GM12872 (cell line): Measurements from ENCODE around the gene FPR1.

ENCODE experiments used
- TF ChIP-seq, protein P1 (sequence below): IDR thresholded peaks from 3 replicates; pipeline ENCODE4 v1.5.1; 2011; ENCODE audit warnings: low read depth, mild to moderate bottlenecking, low read length, moderate library complexity; ENCODE audit not compliant: insufficient read depth

FPR1 gene

DNA sequence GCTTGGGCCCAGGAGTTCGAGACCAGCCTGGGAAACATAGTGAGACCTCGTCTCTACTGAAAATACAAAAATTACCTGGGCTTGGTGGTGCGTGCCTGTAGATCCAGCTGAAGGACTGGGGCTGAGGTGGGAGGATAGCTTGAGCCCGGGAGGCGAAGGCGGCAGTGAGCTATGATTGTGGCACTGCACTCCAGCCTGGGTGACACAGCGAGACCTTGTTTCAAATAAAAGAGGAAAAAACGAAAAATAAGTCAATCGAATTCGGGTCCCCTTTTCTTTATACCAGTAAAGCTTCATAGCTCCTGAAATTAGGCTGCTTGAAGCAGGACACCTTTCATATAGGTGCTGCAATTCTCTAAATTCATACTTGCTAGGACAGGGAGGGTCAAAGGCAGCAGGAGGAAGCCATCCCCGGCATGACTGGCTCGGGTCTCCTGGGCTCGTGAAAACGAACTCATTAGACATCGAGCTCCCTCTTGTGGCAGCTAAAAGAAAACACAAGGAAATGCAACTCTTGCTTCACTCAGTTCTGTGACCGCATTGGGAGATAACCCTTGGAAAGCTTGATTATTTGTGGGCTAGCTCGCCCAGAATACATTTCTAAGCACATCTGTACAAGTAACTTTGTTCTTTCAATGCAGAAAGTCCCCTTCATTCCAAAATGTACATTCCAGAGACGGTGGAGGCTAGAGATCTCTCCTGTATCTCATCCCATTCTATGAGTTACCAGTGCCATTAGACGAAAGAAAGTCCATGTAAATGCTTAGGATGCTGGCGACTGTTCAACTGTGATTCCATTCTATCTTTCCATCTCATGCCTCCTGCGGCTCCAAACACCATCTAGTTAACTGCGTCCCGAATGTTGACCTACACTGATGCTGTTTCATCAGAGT lies 26.1 kb upstream of the FPR1 start:
- TF ChIP-seq, protein P1, sequence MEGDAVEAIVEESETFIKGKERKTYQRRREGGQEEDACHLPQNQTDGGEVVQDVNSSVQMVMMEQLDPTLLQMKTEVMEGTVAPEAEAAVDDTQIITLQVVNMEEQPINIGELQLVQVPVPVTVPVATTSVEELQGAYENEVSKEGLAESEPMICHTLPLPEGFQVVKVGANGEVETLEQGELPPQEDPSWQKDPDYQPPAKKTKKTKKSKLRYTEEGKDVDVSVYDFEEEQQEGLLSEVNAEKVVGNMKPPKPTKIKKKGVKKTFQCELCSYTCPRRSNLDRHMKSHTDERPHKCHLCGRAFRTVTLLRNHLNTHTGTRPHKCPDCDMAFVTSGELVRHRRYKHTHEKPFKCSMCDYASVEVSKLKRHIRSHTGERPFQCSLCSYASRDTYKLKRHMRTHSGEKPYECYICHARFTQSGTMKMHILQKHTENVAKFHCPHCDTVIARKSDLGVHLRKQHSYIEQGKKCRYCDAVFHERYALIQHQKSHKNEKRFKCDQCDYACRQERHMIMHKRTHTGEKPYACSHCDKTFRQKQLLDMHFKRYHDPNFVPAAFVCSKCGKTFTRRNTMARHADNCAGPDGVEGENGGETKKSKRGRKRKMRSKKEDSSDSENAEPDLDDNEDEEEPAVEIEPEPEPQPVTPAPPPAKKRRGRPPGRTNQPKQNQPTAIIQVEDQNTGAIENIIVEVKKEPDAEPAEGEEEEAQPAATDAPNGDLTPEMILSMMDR, result peak; percentile 71

DNA sequence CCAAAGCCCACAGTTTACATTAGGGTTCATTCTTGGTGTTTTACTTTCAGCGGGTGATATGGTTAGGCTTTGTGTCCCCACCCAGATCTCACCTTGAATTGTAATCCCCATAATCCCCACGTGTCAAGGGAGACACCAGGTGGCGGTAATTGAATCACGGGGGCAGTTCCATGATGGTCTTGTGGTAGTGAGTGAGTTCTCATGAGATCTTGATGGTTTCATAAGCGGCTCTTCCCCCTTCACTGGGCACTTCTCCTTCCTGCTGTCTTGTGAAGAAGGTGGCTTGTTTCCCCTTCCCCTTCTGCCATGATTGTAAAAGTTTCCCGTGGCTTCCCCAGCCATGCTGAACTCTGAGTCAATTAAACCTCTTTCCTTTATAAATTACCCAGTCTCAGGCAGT lies 21.3 kb upstream of the FPR1 start:
- TF ChIP-seq, protein P1, result no peak

DNA sequence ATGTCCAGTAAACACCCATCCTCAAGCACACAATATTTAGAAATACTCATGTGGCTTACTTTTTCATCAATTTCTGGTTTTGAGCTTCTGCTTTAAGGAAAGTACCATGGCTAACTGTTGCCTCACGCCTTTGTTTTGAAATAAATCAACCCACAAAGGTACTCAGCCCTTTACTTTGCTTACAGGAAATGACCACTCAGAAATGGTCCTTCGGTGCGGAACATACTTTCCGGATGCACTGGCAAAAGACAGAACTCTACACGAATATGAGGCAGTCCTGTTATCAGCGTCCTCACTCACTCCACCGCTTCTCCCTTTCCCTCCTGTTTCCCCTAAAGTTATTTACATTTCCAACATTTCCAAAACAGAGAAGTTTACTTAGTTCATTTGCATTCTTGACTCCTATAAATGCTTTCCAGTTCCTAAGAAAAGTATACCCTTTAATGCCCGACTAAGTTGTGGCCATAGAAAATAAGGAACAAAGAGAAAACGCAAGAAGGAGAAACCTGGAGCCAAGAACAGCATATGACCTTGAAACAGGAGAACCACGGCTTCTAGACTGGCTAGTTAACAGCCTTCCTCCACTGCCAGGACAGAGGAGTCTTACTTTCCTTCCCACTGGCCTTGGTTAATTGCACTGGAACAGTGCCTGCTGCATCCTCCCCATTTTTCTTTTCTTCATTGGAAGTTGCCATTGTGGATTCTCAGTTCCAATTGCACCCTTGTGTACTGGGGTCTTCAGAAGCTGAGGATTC lies 19.9 kb upstream of the FPR1 start:
- TF ChIP-seq, protein P1, result no peak

GRCh38 chr19:51766461-51766860 lies 14.8 kb upstream of the FPR1 start:
- TF ChIP-seq, protein P1, result no peak

GRCh38 chr19:51765086-51765485 lies 13.4 kb upstream of the FPR1 start:
- TF ChIP-seq, protein P1, result no peak

DNA sequence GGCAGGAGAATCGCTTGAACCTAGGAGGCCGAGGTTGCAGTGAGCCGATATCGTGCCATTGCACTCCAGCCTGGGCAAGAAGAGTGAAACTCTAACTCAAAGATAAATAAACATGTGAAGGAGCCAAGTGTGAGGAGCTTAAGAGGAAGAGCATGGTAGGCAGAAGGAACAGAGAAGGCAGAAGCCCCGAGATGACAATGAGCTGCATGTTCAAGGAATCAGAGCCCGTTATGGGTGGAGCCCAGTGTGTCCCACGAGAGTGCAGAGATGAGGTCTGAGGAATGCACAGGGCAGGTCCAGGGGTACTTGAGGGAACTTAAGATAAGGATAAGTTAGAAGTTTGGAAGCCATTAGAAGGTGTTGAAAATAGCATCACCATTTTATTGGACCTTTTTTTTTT lies 10.0 kb upstream of the FPR1 start:
- TF ChIP-seq, protein P1, result no peak

- TF ChIP-seq, protein P1, result no peak
Observed at GRCh38 chr19:51760697-51761356, 9.1 kb upstream of the FPR1 start, which contains the start of gene FPR2. FPR2 (plus strand) TSS chr19:51761180; CDS start chr19:51768659, 7,479 bp downstream.
